ENCODE data around the gene SV2B.

The SV2B gene

GRCh38 chr15:91102546-91103330 lies 2.7 kb downstream of the SV2B start:
- no peak for DNase-seq

GRCh38 chr15:91104111-91104510 lies 4.1 kb downstream of the SV2B start:
- no peak for DNase-seq

GRCh38 chr15:91108421-91108820 lies 8.4 kb downstream of the SV2B start:
- DNase-seq, result no peak

- no peak for DNase-seq
These were observed 9.8 kb downstream of the SV2B start for GRCh38 chr15:91109885-91110284.

GRCh38 chr15:91110407-91110806 lies 10.3 kb downstream of the SV2B start:
- no peak for DNase-seq

GRCh38 chr15:91113030-91113429 lies 13.0 kb downstream of the SV2B start:
- no peak for DNase-seq

GRCh38 chr15:91114301-91114700 lies 14.2 kb downstream of the SV2B start:
- no peak for DNase-seq

- DNase-seq, result no peak
These were observed 16.3 kb downstream of the SV2B start for GRCh38 chr15:91116113-91117067.

- no peak for DNase-seq
These were observed 17.3 kb downstream of the SV2B start for GRCh38 chr15:91117375-91117774.

GRCh38 chr15:91118817-91119590 lies 18.9 kb downstream of the SV2B start:
- no peak for DNase-seq

- DNase-seq, result no peak
These were observed 22.2 kb downstream of the SV2B start for GRCh38 chr15:91122296-91122695.

GRCh38 chr15:91124132-91124531 lies 24.1 kb downstream of the SV2B start:
- DNase-seq, result no peak

GRCh38 chr15:91125162-91125561 lies 25.1 kb downstream of the SV2B start:
- no peak for DNase-seq

- DNase-seq, result no peak
These were observed 26.0 kb downstream of the SV2B start for GRCh38 chr15:91126080-91126479.

GRCh38 chr15:91127236-91127955 lies 27.3 kb downstream of the SV2B start:
- DNase-seq, result no peak

- no peak for DNase-seq
These were observed 28.0 kb downstream of the SV2B start for GRCh38 chr15:91128016-91128415.

- no peak for DNase-seq
These were observed 29.4 kb downstream of the SV2B start for GRCh38 chr15:91129436-91129835.

- no peak for DNase-seq
These were observed 32.0 kb downstream of the SV2B start for GRCh38 chr15:91132079-91132478.

GRCh38 chr15:91133511-91133910 lies 33.5 kb downstream of the SV2B start:
- DNase-seq, result no peak

GRCh38 chr15:91135201-91136130 lies 35.4 kb downstream of the SV2B start:
- DNase-seq, result no peak

GRCh38 chr15:91136386-91136923 lies 36.4 kb downstream of the SV2B start:
- DNase-seq, result no peak

Measured in T-helper 2 cell (primary cell).